Stomach (tissue), 4 donors: ENCODE results near the gene GPBP1.

Source experiments
- POLR2A ChIP-seq, 4 donors: fragments of 450-650 bp; IDR thresholded peaks; one replicate each; pipeline ENCODE4 v1.6.1; 2016; ENCODE audit warnings: antibody characterized with exemption in 4 of 4, control low read depth in 2 of 4, mild to moderate bottlenecking in 1 of 4, moderate library complexity in 1 of 4
- TF ChIP-seq, protein P1 (sequence below), 7 experiments: fragments of 450-650 bp in 4 of 7; fragments of 200-600 bp in 3 of 7; sonication (generic) in 3 of 7; IDR thresholded peaks; one replicate each; pipeline ENCODE4 v1.5.1; 2016 to 2019; ENCODE audit warnings: antibody characterized with exemption in 7 of 7, control low read depth in 2 of 7, mild to moderate bottlenecking in 1 of 7

DNA sequence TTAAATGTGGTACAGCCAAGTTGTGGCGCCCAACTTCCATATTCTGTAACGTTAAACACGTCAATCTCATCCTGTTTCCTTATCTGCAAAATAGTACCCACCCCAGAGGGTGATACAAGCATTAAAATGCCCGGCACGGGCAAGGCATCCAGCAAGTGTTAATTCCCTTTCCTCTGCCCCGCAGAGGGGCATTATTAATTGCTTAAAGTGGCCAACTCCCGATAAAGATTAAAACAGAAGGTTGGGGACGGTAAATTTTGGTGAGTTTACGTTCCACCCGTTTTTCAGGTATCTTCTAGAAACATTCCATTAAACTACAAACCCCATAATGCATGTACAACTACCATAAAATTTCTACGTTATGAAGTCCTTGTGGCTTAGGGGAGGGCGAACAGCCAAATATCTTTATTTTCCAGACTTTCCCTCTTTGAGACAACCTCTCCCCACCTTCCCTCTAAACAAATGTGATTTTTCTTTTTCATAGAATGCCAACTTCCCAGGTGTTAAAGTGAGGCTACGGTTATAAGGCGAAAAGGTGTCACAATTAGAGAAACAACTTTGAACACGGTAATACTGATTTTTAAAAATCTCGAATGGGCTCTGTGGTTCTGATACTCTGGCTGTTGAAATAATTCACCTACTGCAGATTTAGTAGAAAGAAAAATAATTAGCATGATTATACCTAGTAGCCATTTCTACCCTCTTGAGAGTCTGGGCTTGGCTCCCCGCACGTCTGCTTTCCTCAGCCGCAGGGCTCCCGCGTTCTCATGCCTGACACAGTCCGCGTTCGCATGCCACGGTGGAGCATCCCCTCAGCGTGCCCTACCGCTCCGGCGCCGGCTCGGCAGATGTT is 1.2 kb upstream of the GPBP1 start:
- TF ChIP-seq POLR2A (IDR thresholded peaks at IDR 0.05): no peak
- TF ChIP-seq, protein P1, sequence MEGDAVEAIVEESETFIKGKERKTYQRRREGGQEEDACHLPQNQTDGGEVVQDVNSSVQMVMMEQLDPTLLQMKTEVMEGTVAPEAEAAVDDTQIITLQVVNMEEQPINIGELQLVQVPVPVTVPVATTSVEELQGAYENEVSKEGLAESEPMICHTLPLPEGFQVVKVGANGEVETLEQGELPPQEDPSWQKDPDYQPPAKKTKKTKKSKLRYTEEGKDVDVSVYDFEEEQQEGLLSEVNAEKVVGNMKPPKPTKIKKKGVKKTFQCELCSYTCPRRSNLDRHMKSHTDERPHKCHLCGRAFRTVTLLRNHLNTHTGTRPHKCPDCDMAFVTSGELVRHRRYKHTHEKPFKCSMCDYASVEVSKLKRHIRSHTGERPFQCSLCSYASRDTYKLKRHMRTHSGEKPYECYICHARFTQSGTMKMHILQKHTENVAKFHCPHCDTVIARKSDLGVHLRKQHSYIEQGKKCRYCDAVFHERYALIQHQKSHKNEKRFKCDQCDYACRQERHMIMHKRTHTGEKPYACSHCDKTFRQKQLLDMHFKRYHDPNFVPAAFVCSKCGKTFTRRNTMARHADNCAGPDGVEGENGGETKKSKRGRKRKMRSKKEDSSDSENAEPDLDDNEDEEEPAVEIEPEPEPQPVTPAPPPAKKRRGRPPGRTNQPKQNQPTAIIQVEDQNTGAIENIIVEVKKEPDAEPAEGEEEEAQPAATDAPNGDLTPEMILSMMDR (IDR thresholded peaks at IDR 0.05): no peak
